NCI-H510A treated with DMSO at 0.1 percent for 48 hours (cell line): ENCODE results near the gene APOL3.
"Not testable (repeated sequence)": the region's sequence is repeated elsewhere in the genome, so short reads cannot be mapped to it uniquely, and the experiment has no call there.

Experiments used
- DNase-seq: peaks from one replicate; lab custom pipeline; 2025; lab: John Stamatoyannopoulos, UW

Gene APOL3

GRCh38 chr22:36134182-36134581 lies 26.4 kb downstream of the APOL3 start:
- DNase-seq: no peak

GRCh38 chr22:36131907-36132306 lies 28.6 kb downstream of the APOL3 start:
- DNase-seq: no peak

- no peak for DNase-seq
Measured at GRCh38 chr22:36129486-36130388, 30.8 kb downstream of the APOL3 start.

GRCh38 chr22:36129071-36129470 lies 31.5 kb downstream of the APOL3 start:
- no peak for DNase-seq

GRCh38 chr22:36125994-36126531 lies 34.5 kb downstream of the APOL3 start:
- no peak for DNase-seq

- DNase-seq: no peak
Measured at GRCh38 chr22:36125434-36125833, 35.1 kb downstream of the APOL3 start.

GRCh38 chr22:36124666-36125065 lies 35.9 kb downstream of the APOL3 start:
- DNase-seq: no peak

GRCh38 chr22:36123673-36124630 lies 36.6 kb downstream of the APOL3 start:
- DNase-seq: peak; percentile 90

GRCh38 chr22:36120621-36121351 lies 39.8 kb downstream of the APOL3 start:
- DNase-seq: not testable (repeated sequence)

GRCh38 chr22:36117053-36117554 lies 43.5 kb downstream of the APOL3 start:
- peak; percentile 4 for DNase-seq

- DNase-seq: no peak
Measured at GRCh38 chr22:36116127-36116526, 44.4 kb downstream of the APOL3 start.

- DNase-seq: no peak
Measured at GRCh38 chr22:36113121-36113520, 47.4 kb downstream of the APOL3 start.

GRCh38 chr22:36111316-36111715 lies 49.2 kb downstream of the APOL3 start:
- no peak for DNase-seq

GRCh38 chr22:36110306-36110881 lies 50.2 kb downstream of the APOL3 start:
- no peak for DNase-seq

GRCh38 chr22:36107436-36107835 lies 53.1 kb downstream of the APOL3 start:
- DNase-seq: no peak

GRCh38 chr22:36106910-36107309 lies 53.6 kb downstream of the APOL3 start:
- DNase-seq: no peak

- DNase-seq: no peak
Measured at GRCh38 chr22:36104988-36105387, 55.6 kb downstream of the APOL3 start.

GRCh38 chr22:36104435-36104834 lies 56.1 kb downstream of the APOL3 start:
- no peak for DNase-seq

- DNase-seq: no peak
Measured at GRCh38 chr22:36103891-36104290, 56.7 kb downstream of the APOL3 start.

GRCh38 chr22:36102995-36103394 lies 57.6 kb downstream of the APOL3 start:
- no peak for DNase-seq

GRCh38 chr22:36101756-36102155 lies 58.8 kb downstream of the APOL3 start:
- no peak for DNase-seq
